ENCODE results near the gene UPK3BL2.
"Not testable (repeated sequence)": the region's sequence is repeated elsewhere in the genome, so short reads cannot be mapped to it uniquely, and the experiment has no call there.

Gene UPK3BL2

DNA sequence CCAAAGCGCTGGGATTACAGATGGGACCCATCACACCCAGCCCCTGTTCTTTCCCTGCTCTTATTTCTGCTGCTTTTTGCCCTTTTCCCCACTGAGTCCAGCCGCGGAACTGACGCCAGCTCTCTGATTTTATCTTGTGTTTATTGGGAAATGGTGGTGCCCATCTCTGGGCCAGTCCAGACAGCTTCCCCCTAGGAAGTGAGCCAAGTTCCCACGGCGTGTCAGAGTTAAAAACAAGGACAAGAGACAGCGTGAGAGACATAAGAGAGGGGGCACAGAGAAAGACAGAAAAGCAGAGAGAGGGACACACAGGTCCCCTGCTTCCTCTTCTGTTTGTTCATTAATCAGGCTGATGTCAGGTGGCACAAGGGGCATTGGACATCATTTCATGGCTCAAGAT is 11.9 kb downstream of the UPK3BL2 start:
- DNase-seq (ENCODE audit: low read depth, low spot score): not testable (repeated sequence)

- DNase-seq (ENCODE audit: low read depth, low spot score): not testable (repeated sequence)
Observed at GRCh38 chr7:102527822-102528793, 15.4 kb downstream of the UPK3BL2 start.

DNA sequence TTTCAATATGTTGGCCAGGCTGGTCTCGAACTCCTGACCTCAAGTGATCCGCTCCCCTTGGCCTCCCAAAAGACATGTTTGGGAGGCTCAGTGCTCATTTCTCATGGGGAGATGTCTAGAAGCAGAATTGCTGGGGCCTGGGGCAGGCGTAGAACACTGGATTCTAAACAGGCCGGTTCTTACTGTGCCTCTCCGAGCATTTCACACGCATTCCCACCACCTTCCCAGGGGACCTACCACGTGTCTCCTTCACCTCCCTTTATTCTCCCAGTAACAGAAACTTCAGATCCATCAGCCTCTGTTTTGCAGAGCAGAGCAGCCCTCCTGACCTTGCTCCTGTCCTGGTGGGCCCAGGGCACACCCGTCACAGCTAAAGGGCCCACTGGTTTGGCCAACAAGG is 16.3 kb downstream of the UPK3BL2 start:
- DNase-seq (ENCODE audit: low read depth, low spot score): not testable (repeated sequence)

DNA sequence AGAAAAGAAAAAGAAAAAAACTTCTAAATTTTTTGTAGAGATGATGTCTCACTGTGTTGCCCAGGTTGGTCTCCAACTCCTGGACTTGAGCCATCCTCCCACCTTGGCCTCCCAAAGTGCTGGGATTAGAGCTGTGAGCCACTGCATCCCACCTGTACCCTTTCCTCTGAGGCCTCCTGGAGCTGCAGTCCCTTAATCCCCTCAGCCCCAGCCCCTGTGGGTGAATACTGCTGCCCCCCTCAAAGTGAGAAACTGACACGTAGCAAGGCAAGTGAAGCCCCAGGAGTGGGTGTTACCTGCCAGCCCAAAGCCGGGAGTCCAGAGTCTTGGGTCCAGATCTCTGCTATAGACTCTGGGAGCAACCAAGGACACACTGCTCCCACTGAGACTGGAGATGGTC is 18.7 kb downstream of the UPK3BL2 start:
- DNase-seq (ENCODE audit: low read depth, low spot score): not testable (repeated sequence)

GRCh38 chr7:102520797-102521196 is 22.7 kb downstream of the UPK3BL2 start:
- DNase-seq (ENCODE audit: low read depth, low spot score): not testable (repeated sequence)

DNA sequence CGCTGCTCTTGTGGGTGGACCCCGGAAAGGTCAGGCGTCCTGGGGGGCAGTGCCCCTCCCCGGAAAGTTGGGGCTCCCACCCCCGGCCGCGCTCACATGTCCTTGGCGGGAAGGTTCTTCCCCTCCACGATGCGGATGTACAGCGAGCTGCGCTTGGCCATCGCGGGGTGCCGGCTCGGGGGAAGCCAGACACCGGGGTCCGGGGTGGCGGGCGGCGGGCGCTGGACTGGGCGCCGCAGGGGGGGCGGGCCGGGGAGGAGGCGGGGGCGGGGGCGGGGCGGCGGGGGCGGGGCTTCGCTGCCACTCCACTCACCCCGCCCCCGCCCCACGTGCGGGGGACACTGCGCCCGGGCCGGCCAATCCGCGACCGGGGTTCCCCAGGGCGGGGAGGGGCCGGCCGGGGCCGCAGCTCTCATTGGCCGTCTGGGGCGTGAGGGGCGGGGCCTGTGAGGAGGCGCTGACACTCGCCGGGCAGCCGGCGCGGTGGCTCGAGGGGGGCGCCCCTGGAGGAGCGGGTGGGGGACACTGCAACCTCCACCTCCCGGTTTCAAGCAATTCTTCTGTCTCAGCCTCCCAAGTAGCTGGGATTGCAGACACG is 25.8 kb downstream of the UPK3BL2 start, which contains the start of gene RASA4B:
Gene RASA4B, minus strand, starts transcription at position 228 of the 598 bp plus-strand sequence. Its CDS starts 67 bp downstream, at position 161.
- not testable (repeated sequence) for DNase-seq (ENCODE audit: low read depth, low spot score)

DNA sequence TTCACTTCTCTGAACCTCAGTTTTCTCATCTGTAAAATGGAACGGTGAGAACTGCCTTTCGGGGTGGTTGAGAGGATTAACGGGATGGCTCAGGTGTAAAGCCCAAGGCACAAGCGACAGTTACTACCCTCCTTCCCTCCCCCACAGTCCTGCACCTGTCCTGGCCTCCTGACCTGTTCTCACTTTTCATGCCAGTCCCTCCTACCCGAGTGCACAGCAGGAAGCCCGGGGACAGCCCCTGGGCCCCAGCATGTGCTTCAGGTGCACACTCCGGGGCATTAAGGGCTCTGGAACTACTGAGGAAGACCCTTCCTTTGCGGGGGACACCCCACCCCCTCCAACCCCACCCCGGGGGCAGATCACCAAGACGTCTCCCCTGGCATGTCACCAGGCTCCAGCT is 26.5 kb downstream of the UPK3BL2 start:
- DNase-seq (ENCODE audit: low read depth, low spot score): not testable (repeated sequence)

DNA sequence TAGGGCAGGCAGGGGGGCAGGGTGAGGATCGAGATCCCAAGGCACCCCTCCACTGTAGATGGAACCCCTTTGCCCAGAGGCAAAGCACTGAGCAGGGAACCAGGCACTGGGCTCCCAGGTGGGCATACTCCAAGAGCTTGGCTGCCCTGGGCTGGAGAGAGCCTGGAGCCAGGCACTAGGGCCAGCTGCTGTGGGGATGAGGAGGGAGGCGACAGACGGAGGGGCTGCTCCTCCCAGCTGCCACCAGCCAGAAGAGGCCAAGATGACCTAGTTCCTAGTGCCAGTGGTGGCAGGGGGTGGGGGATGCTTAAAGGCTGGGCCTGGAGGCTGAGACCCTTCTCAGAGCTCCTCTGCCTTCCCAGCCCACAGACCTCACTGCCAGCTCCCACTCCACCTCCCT is 27.6 kb downstream of the UPK3BL2 start:
- DNase-seq (ENCODE audit: low read depth, low spot score): not testable (repeated sequence)

DNA sequence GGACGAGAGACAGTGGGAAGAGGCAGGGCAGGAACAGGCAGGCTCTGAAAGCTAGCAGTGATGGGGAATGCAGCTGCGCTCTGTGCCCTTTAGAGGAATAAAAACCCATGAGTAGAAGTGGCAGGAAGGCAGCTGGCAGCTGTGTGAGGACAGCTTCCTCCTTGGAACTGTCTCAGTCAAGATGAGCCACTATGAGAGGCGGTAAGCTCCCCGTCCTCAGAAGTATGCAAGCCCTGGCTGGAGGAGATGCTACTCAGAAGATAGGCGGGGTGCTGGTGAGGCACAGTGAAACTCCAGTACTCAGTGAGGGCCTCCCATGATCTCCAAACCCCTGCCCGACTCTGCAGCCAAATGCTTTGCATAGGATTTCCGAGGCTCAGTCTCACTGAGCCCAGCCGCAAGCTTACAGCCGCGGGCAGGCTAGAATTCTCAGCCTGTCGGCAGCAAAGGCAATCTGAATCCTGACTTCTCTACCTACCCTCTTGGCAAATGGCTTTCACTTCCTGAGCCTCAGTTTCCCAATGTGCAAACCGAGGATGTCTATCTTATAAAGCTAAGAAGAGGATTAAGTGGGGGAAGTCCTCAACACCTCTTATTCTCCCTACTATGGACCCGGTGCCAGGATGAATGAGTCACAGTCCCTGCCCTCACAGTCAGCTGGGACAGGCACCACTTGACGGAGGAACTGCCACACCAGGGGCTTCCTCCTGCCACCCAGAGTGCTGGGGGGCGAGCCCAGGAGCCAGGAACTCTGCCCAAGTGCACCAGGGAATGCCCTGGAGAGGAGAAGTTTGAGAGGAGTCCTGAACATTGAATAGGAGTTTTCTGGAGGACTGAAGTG is 28.4 kb downstream of the UPK3BL2 start:
- DNase-seq (ENCODE audit: low read depth, low spot score): not testable (repeated sequence)

DNA sequence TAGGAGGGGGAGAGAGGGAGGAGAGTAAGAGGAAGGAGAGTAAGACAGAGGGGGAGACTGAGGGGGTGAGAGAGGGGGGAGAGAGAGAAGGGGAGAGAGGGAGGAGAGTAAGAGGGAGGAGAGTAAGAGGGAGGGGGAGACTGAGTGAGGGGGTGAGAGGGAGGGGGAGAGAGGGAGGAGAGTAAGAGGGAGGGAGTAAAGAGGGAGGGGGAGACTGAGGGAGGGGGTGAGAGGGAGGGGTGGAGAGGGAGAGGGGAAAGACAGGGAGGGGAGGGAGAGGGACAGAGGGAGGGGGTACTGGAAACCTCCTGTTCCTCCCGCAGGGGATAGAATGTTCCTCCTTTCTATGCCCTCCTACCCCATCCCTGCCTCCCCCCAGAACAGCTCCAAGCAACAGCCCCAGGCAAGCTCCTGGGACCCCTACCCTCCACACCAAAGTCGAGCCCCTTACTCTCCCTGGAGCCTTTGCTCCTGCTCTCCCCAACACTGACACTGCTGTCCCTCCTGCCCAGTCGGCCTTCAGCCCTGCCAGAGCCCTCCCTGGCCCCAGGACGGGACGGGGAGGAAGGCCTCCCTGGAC is 30.8 kb downstream of the UPK3BL2 start:
- peak; percentile 30 for DNase-seq (ENCODE audit: low read depth, low spot score)

GRCh38 chr7:102511860-102512522 is 31.5 kb downstream of the UPK3BL2 start:
- DNase-seq (ENCODE audit: low read depth, low spot score): not testable (repeated sequence)

GRCh38 chr7:102510575-102510974 is 32.9 kb downstream of the UPK3BL2 start:
- not testable (repeated sequence) for DNase-seq (ENCODE audit: low read depth, low spot score)

GRCh38 chr7:102507410-102508088 is 35.9 kb downstream of the UPK3BL2 start:
- DNase-seq (ENCODE audit: low read depth, low spot score): not testable (repeated sequence)

- DNase-seq (ENCODE audit: low read depth, low spot score): not testable (repeated sequence)
Observed at GRCh38 chr7:102505298-102506185, 38.0 kb downstream of the UPK3BL2 start.

GRCh38 chr7:102503141-102503540 is 40.4 kb downstream of the UPK3BL2 start:
- DNase-seq (ENCODE audit: low read depth, low spot score): not testable (repeated sequence)

GRCh38 chr7:102498321-102498720 is 45.2 kb downstream of the UPK3BL2 start:
- DNase-seq (ENCODE audit: low read depth, low spot score): not testable (repeated sequence)

- not testable (repeated sequence) for DNase-seq (ENCODE audit: low read depth, low spot score)
Observed at GRCh38 chr7:102497308-102497707, 46.2 kb downstream of the UPK3BL2 start.

DNA sequence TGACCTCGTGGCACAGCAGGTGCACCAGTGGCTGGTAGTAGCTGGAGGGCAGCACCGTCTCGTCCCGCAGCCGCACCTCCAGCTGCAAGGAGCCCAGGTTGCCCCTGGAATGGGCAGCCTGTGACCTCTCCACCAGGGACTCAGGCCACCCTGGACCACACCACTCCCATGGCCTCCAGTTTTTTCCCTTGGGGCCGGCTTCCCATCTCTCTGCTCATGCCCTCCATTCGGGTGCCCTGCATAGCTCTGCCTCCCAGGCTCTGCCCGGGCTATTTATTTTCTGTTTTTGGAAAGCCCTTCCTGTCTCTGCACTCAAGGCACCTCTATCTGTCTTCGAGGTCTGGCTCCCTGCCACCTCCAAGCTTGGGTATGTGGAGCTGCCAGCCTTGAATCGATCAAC is 46.6 kb downstream of the UPK3BL2 start:
- DNase-seq (ENCODE audit: low read depth, low spot score): not testable (repeated sequence)

Data from iPS DF 19.7 (cell line).